ENCODE results near the gene TP63.
"Not testable (repeated sequence)": the region's sequence is repeated elsewhere in the genome, so short reads cannot be mapped to it uniquely, and the experiment has no call there.

TP63 gene

GRCh38 chr3:189745622-189746021, 114.4 kb downstream of the TP63 start:
- no peak for DNase-seq (ENCODE audit: low spot score)
- in situ Hi-C loops (cut with MboI; ENCODE audit: low pct_unique_long_range_greater_than_20kb, low sequenced_read_pairs, unreplicated experiment), result no loop called here
- no peak for TF ChIP-seq CTCF (IDR thresholded peaks at IDR 0.05; ENCODE audit: extremely low read depth, insufficient read depth, missing control alignments)

- no peak for DNase-seq (ENCODE audit: low spot score)
- TF ChIP-seq CTCF (IDR thresholded peaks at IDR 0.05; ENCODE audit: extremely low read depth, insufficient read depth, missing control alignments), result no peak
- in situ Hi-C loops (cut with MboI; ENCODE audit: low pct_unique_long_range_greater_than_20kb, low sequenced_read_pairs, unreplicated experiment), result no loop called here
Observed at GRCh38 chr3:189748046-189748445, 116.9 kb downstream of the TP63 start.

- in situ Hi-C loops (cut with MboI; ENCODE audit: low pct_unique_long_range_greater_than_20kb, low sequenced_read_pairs, unreplicated experiment), result not testable (repeated sequence)
Observed at GRCh38 chr3:189750972-189751371, 119.8 kb downstream of the TP63 start.

GRCh38 chr3:189754356-189754755, 123.2 kb downstream of the TP63 start:
- in situ Hi-C loops (cut with MboI; ENCODE audit: low pct_unique_long_range_greater_than_20kb, low sequenced_read_pairs, unreplicated experiment), result no loop called here
- no peak for DNase-seq (ENCODE audit: low spot score)
- TF ChIP-seq CTCF (IDR thresholded peaks at IDR 0.05; ENCODE audit: extremely low read depth, insufficient read depth, missing control alignments), result no peak

More at GRCh38 chr3:189750972-189751371, 119.8 kb downstream of the TP63 start:
- DNase-seq (ENCODE audit: low spot score), result not testable (repeated sequence)

- no peak for DNase-seq (ENCODE audit: low spot score)
- in situ Hi-C loops (cut with MboI; ENCODE audit: low pct_unique_long_range_greater_than_20kb, low sequenced_read_pairs, unreplicated experiment), result no loop called here
- TF ChIP-seq CTCF (IDR thresholded peaks at IDR 0.05; ENCODE audit: extremely low read depth, insufficient read depth, missing control alignments), result no peak
Observed at GRCh38 chr3:189756582-189757078, 125.4 kb downstream of the TP63 start.

- no peak for TF ChIP-seq CTCF (IDR thresholded peaks at IDR 0.05; ENCODE audit: extremely low read depth, insufficient read depth, missing control alignments)
- DNase-seq (ENCODE audit: low spot score), result no peak
- in situ Hi-C loops (cut with MboI; ENCODE audit: low pct_unique_long_range_greater_than_20kb, low sequenced_read_pairs, unreplicated experiment), result no loop called here
Observed at GRCh38 chr3:189758186-189758585, 127.0 kb downstream of the TP63 start.

- no peak for TF ChIP-seq CTCF (IDR thresholded peaks at IDR 0.05; ENCODE audit: extremely low read depth, insufficient read depth, missing control alignments)
- DNase-seq (ENCODE audit: low spot score), result no peak
- in situ Hi-C loops (cut with MboI; ENCODE audit: low pct_unique_long_range_greater_than_20kb, low sequenced_read_pairs, unreplicated experiment), result no loop called here
Observed at GRCh38 chr3:189766416-189766815, 135.2 kb downstream of the TP63 start.
